GM10266 (cell line): ENCODE measurements around the gene MTF1.
A peak's percentile ranks its signal among the peaks of the same experiment; 100 is the strongest.

ENCODE experiments used
- DNase-seq: peaks from one replicate; pipeline ENCODE4 v3.0.0; 2012; ENCODE audit errors: extremely low spot score
- TF ChIP-seq, protein P1 (sequence below): IDR thresholded peaks from 2 replicates; pipeline ENCODE4 v1.5.1; 2012; ENCODE audit warnings: mild to moderate bottlenecking, low read depth; ENCODE audit not compliant: control insufficient read depth, insufficient read depth; ENCODE audit errors: missing control alignments

Gene MTF1

DNA sequence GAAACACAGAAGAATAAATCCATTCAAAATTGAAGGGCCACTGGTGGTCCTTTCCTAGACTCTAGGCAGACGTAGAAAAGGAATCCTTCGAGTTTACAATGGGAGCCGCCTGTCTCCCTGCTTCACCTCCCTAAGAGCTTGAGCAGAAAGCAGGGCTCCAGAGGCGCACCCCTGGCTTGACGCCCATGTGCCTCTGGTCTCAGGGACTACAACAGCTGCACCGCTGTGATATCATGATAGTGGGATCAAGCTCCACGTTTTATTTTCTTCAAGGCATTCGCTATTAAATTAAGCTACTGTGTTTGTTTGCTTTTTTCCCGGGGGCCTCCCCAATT lies 52.2 kb downstream of the MTF1 start:
- DNase-seq: no peak
- TF ChIP-seq, protein P1, sequence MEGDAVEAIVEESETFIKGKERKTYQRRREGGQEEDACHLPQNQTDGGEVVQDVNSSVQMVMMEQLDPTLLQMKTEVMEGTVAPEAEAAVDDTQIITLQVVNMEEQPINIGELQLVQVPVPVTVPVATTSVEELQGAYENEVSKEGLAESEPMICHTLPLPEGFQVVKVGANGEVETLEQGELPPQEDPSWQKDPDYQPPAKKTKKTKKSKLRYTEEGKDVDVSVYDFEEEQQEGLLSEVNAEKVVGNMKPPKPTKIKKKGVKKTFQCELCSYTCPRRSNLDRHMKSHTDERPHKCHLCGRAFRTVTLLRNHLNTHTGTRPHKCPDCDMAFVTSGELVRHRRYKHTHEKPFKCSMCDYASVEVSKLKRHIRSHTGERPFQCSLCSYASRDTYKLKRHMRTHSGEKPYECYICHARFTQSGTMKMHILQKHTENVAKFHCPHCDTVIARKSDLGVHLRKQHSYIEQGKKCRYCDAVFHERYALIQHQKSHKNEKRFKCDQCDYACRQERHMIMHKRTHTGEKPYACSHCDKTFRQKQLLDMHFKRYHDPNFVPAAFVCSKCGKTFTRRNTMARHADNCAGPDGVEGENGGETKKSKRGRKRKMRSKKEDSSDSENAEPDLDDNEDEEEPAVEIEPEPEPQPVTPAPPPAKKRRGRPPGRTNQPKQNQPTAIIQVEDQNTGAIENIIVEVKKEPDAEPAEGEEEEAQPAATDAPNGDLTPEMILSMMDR: no peak

DNA sequence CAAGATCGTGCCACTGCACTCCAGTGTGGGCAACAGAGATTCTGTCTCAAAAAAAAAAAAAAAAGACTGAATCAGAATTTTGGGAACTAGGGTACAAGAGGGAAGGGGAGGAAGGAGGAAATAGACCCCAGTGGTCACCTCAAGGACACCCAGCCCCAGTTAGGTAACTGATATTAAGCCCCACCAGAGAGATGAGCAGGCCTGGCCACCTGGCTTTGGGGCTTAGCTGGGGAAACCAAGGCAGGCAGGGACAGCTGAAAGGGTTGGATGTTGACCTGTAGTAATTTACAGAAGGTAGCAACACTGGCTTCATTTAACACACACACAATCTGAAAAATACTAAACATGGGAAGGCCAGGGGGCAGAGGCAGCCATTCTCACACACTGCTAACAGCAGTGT lies 57.0 kb downstream of the MTF1 start:
- TF ChIP-seq, protein P1: no peak
- no peak for DNase-seq

DNA sequence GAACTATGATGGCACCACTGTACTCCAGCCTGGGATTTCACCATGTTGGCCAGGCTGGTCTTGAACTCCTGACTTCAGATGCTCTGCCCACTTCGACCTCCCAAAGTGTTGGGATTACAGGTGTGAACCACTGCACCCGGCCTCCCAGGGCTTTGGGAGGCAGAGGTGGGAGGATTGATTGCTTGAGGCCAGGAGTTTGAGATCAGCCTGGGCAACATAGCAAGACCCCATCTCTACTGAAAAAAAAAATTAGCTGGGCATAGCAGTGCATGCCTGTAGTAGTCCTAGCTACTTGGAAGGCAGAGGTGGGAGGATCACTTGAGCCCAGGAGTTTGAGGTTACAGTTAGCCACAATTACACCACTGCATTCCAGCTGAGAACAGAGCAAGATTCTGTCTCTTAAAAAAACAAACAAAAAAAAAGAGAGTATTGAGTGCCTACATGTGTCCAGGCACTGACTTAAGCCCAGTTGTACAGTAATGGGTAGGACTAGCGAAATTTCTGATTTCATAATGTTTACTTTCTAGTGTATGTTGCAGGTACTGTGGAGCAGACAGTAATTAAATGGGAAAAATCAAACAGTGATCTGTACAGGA lies 61.5 kb downstream of the MTF1 start:
- TF ChIP-seq, protein P1: no peak
- no peak for DNase-seq

DNA sequence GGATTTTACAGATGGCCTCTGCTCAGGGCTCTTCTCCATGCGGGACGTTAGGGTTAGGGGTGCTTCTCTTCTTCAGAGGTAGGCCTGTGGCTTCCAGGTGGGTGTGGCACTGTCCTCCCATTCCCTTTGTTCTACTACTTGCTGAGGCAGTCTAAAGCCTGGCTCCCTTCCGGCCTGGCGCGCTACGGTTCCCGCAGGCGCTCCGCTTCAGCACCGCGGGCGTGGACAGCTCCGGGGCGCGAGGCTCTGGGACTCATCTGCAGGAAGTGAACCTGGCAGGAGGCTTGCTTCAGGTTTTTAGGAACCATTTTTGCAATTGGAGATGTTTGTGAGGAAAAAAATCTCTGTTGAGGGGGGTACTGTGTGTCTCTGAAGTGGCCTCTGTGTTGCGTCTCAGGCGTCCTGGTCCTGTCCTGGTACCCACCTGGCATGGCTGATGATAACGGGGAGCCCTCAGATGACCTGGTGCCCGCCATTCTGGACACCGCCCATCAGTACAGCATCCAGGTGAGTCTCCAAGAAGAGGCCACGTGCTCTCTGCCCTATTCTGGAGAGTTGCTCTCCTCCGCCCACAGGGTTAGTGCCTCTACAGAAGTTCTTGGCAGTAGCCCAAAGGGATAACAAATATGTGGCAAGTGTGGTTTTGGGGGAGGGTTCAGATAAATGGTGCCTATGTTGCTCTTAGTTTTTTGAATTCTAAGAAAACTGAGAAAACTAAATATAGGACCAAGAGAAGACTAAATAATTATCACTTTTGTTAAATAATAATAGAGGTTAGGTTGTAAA lies 63.9 kb downstream of the MTF1 start:
- TF ChIP-seq, protein P1: no peak
- peak; percentile 85 for DNase-seq

DNA sequence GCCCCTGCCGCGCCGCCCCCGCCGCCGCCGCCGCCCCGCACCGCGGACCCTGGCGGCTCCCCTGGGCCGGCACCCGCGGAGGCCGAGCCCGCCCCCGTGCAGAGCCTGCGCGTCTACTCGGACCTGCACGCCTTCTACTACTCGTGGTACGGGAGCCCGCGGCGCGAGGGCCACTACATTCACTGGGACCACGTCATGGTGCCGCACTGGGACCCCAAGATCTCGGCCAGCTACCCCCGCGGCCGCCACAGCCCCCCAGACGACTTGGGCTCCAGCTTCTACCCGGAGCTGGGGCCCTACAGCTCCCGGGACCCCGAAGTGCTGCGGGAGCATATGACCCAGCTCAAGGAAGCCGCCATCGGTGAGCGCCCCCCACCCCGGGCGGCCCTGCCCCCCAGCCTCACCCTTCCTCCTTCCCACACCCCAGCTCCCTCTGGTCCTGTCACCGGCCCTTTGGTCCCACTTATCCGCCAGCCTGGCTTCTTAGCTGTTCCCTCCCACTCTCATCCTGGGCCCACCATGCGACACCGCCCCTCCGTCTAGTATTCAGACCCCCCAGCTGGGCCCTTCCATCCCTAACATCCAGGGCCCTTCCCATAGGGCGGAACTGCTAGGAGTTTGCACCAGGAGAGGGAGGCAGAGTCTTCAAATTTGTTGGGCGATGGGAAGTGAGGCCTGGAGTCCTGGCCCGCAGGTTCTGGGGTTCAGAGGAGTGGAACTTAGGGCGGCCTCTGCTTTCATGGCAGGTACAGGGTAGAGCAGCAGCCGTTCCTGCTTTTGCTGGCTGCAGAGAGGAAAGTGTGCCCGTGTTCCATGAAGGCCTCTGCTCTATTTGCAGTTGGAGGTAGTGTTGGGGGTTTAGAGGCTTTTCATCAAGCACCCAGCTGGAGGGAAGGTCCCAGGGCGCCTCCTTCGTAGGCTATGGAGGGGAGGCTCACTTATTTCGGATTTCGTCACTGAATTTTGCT lies 64.7 kb downstream of the MTF1 start:
- DNase-seq: peak; percentile 44
- TF ChIP-seq, protein P1: peak; percentile 4

DNA sequence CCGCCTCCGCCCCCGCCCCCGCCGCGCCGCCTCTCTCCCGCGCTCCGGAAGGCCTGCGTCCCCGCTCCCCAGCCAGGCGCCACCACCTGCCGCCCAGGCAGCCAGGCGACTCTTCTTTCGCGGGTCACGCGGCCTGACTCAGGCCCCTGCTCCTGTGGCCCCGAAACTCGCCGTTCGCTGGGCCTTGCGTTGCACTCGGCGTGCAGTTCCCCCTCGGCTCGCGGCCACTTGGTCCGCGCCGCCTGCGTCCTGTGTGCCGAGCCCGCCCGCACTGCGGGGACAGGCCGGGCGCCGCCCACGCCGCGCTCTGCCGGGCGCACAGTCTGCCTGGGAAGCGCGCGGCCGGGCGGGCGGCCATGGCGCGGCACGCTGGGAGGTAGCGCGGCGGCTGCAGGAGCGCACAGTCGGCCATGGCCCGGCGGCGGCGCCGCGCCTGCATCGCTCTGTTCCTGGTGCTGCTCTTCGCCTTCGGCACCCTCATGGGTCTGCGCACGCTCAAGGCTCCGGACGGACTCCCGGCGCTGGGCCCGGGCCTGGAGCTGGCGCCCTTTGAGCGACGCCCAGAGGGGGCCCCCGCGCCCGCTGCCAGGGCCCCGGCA lies 65.5 kb downstream of the MTF1 start, which contains the start of gene MANEAL:
Gene MANEAL, plus strand, starts transcription at position 75 of the 599 bp plus-strand sequence. Its CDS starts 336 bp downstream, at position 411.
- peak; percentile 82 for DNase-seq
- TF ChIP-seq, protein P1: no peak
